Measurements from ENCODE around the gene PSTPIP1.

DNA sequence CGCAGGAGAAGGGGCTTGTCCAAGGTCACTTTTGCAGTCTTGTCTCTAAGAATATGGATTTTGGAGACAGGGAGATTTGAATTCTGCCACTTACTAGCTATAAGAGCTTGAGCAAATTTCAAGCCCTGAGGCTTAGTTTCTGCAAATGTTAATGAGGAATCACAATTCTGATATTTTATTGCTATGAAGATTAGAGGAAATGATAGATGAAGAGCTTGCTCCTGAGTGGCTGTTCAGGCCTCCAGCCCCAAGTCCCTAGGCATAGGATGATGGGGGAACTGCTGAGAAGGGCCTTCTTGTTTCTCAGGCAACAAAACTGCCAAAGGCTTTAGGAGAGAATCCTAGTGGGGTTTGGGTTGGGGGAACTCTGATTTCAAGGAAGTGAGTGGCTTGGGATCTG is 18.8 kb upstream of the PSTPIP1 start:
- TF ChIP-seq, protein P1, sequence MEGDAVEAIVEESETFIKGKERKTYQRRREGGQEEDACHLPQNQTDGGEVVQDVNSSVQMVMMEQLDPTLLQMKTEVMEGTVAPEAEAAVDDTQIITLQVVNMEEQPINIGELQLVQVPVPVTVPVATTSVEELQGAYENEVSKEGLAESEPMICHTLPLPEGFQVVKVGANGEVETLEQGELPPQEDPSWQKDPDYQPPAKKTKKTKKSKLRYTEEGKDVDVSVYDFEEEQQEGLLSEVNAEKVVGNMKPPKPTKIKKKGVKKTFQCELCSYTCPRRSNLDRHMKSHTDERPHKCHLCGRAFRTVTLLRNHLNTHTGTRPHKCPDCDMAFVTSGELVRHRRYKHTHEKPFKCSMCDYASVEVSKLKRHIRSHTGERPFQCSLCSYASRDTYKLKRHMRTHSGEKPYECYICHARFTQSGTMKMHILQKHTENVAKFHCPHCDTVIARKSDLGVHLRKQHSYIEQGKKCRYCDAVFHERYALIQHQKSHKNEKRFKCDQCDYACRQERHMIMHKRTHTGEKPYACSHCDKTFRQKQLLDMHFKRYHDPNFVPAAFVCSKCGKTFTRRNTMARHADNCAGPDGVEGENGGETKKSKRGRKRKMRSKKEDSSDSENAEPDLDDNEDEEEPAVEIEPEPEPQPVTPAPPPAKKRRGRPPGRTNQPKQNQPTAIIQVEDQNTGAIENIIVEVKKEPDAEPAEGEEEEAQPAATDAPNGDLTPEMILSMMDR (conservative IDR thresholded peaks at IDR 0.05; ENCODE audit: low read length), result no peak
- TF ChIP-seq EZH2phosphoT487 (IDR thresholded peaks at IDR 0.05; ENCODE audit: borderline replicate concordance), result no peak
